H1 (cell line): Measurements from ENCODE around the gene SSH2.

Experiments
- CEBPB ChIP-seq: IDR thresholded peaks from 2 replicates; pipeline ENCODE4 v1.6.1; 2012; ENCODE audit warnings: low read depth, low read length
- POLR2A ChIP-seq, 2 experiments: IDR thresholded peaks; 1 replicate in 1 of 2; 2 replicates in 1 of 2; pipeline ENCODE4 v1.6.1; 2011; ENCODE audit warnings: low read depth in 2 of 2, low read length in 2 of 2, mild to moderate bottlenecking in 2 of 2; ENCODE audit errors: control extremely low read depth in 1 of 2
- POLR2AphosphoS5 ChIP-seq: IDR thresholded peaks from 2 replicates; pipeline ENCODE4 v1.6.1; 2011; ENCODE audit warnings: low read depth, low read length
- RXRA ChIP-seq: IDR thresholded peaks from 2 replicates; pipeline ENCODE4 v1.6.1; 2011; ENCODE audit warnings: low read depth, mild to moderate bottlenecking, low read length, moderate library complexity; ENCODE audit not compliant: insufficient read depth
- TEAD4 ChIP-seq: IDR thresholded peaks from 2 replicates; pipeline ENCODE4 v1.6.1; 2012; ENCODE audit warnings: low read depth, low read length, inconsistent platforms, mixed read lengths
- TF ChIP-seq, protein P1 (sequence below): IDR thresholded peaks from 2 replicates; pipeline ENCODE4 v1.6.1; 2012; ENCODE audit warnings: low read length, inconsistent platforms
- TF ChIP-seq, protein P2 (sequence below), 3 experiments: IDR thresholded peaks; 1 replicate in 2 of 3; 2 replicates in 1 of 3; pipeline versions ENCODE4 v1.5.1 to v1.6.1; 2011; ENCODE audit warnings: low read length in 3 of 3, mild to moderate bottlenecking in 3 of 3, inconsistent platforms in 2 of 3, low read depth in 1 of 3, moderate library complexity in 1 of 3; ENCODE audit not compliant: insufficient read depth in 1 of 3; ENCODE audit errors: control extremely low read depth in 1 of 3
- TF ChIP-seq, protein P3 (sequence below): IDR thresholded peaks from 2 replicates; pipeline ENCODE4 v1.6.1; 2011; ENCODE audit warnings: low read length, improper control_type of control experiment

DNA sequence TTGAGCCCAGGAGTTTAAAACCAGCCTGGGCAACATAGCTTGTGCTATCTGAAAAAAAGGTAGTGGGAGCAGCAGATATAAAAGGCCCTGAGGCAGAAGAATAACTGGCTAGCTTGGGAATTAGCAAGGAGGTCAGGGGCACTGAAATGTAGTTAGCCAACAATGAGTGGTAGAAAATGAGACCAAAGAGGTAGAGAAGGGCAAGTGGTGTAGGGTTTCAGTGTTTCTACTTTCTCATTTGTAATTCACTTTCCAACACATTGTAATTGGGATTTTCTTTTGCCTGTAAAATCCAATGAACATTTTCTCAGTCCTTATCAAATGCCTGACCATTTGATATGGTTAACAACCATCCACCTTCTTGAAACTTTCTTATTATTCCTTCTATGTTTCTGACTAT is 212.2 kb downstream of the SSH2 start:
- TF ChIP-seq POLR2A (IDR thresholded peaks at IDR 0.05; ENCODE audit: control extremely low read depth in 1 of 2, low read depth in 2 of 2, low read length in 2 of 2) (no peak), RXRA (no peak), TEAD4 (no peak), POLR2AphosphoS5 (no peak), CEBPB (no peak)
- TF ChIP-seq, protein P1, sequence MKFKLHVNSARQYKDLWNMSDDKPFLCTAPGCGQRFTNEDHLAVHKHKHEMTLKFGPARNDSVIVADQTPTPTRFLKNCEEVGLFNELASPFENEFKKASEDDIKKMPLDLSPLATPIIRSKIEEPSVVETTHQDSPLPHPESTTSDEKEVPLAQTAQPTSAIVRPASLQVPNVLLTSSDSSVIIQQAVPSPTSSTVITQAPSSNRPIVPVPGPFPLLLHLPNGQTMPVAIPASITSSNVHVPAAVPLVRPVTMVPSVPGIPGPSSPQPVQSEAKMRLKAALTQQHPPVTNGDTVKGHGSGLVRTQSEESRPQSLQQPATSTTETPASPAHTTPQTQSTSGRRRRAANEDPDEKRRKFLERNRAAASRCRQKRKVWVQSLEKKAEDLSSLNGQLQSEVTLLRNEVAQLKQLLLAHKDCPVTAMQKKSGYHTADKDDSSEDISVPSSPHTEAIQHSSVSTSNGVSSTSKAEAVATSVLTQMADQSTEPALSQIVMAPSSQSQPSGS: no peak
- TF ChIP-seq, protein P2, sequence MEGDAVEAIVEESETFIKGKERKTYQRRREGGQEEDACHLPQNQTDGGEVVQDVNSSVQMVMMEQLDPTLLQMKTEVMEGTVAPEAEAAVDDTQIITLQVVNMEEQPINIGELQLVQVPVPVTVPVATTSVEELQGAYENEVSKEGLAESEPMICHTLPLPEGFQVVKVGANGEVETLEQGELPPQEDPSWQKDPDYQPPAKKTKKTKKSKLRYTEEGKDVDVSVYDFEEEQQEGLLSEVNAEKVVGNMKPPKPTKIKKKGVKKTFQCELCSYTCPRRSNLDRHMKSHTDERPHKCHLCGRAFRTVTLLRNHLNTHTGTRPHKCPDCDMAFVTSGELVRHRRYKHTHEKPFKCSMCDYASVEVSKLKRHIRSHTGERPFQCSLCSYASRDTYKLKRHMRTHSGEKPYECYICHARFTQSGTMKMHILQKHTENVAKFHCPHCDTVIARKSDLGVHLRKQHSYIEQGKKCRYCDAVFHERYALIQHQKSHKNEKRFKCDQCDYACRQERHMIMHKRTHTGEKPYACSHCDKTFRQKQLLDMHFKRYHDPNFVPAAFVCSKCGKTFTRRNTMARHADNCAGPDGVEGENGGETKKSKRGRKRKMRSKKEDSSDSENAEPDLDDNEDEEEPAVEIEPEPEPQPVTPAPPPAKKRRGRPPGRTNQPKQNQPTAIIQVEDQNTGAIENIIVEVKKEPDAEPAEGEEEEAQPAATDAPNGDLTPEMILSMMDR (IDR thresholded peaks at IDR 0.05; ENCODE audit: control extremely low read depth in 1 of 3, insufficient read depth in 1 of 3, low read depth in 1 of 3, low read length in 3 of 3): no peak
- TF ChIP-seq, protein P3, sequence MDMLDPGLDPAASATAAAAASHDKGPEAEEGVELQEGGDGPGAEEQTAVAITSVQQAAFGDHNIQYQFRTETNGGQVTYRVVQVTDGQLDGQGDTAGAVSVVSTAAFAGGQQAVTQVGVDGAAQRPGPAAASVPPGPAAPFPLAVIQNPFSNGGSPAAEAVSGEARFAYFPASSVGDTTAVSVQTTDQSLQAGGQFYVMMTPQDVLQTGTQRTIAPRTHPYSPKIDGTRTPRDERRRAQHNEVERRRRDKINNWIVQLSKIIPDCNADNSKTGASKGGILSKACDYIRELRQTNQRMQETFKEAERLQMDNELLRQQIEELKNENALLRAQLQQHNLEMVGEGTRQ: no peak
